HG03097 (cell line): ENCODE data around the gene PIK3CA.
"Not testable (repeated sequence)": the region's sequence is repeated elsewhere in the genome, so short reads cannot be mapped to it uniquely, and the experiment has no call there.

Experiments used
- ATAC-seq: cut with Tn5 transposase; IDR thresholded peaks from one replicate; pipeline ENCODE4 v1.9.1; 2021; ENCODE audit not compliant: unreplicated experiment, low FRiP score

Gene PIK3CA

DNA sequence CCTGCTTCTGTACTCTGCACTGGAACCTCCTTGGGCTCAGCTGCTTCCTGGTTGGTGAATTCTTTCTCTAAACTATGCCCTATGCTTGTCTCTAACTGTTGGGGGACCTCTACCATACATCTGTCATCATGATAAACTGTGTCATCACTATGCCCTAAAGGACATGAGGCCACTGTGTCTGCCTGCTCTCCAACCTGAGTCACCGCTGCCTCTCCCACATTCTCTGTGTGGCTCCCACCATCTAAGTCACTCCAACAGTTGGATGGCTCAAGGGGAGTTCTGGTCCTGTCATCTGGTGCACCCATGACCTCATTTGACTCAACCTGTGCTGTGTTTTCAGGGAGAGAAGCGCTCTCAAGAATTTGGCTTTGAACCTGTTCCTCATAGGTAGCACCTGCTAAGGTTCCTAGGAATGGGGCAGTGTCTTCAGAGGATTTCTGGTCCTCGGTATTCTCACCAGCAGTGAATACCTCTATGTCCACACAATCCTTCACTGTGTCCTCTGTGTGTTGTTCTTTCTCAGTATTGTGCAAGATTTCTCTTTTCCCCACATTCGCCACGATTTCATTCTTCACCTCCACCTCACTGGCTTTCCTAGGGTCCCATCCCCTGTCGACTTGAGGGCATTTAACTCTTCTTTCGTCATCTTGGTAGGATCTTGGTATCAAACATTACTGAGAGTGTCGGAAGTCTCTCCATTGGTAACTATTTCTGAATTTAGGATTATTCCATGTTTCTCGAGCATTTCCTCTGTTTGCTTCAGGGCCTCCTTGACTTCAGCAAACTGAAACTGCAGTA lies 112.0 kb downstream of the PIK3CA start:
- ATAC-seq = not testable (repeated sequence)

DNA sequence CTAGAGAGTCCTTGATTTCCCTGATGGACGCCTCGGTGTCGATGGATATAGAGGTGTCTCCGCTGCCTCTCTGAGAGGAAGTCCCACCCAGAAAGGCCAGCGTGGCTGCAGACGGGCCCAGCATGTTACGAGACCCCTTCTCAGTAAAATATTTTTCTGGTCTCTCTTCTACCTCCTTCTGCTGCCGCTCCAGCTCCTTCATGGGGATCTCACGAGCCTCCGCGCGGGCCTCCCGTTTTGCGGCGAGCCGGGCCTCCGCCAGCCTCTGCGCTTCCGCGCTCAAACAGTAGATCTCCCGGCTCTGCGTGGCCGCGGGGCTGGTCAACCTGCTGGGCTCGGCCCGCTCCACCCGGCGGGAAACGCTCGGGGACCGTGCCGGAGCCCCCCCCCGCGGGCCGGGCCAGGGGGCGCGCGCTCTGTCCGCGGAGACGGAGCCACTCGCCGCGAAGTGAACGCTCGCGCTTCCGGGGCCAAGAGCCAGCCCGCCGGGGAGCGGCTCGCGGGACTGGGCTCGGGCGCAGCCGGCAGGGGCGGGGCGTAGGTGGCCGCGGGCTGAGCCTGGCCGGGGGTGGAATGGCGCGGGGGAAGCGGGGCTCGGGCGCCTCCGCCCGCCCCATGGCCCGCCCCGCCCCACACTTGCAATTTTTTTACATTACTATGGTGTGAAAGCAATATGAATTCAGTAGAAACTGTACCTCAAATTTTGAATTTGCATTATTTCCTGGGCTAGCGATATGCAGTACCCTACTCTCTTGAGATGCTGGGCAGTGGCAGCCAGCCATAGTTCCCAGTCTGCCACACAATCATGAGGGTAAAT lies 113.0 kb downstream of the PIK3CA start:
- peak; percentile 91 for ATAC-seq

DNA sequence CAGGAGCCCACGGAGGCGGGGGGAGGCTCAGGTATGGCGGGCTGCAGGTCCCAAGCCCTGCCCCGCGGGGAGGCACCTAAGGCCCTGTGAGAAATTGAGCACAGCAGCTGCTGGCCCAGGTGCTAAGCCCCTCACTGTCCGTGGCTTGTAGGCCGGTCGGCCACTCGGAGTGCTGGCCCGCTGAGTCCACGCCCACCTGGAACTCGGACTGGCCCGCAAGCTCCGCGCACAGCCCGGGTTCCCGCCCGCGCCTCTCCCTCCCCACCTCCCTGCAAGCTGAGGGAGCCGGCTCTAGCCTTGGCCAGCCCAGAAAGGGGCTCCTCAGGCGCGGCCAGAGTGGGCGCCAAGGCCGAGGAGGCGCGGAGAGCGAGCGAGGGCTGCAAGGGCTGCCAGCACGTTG lies 115.0 kb downstream of the PIK3CA start:
- ATAC-seq = no peak

GRCh38 chr3:179264449-179264848 lies 116.3 kb downstream of the PIK3CA start:
- no peak for ATAC-seq

DNA sequence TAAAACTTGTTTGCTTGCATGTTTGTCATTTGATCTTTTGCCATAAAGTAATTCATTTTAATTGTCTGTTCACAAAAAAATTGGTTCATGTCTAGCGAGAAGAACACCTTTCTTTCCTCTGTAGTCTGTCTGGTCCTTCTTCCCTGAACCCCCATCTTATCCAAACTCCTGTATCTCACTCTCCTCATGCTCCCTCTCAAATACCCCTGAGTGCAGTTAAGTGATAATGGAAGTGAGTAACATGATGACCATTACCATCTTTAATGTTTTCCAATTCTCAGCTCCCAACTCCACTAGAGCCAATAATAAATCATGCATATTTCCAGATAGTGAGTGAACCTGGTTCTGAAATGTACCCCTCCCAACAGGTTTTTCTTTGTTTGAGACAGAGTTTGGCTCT lies 116.9 kb downstream of the PIK3CA start:
- ATAC-seq = no peak

DNA sequence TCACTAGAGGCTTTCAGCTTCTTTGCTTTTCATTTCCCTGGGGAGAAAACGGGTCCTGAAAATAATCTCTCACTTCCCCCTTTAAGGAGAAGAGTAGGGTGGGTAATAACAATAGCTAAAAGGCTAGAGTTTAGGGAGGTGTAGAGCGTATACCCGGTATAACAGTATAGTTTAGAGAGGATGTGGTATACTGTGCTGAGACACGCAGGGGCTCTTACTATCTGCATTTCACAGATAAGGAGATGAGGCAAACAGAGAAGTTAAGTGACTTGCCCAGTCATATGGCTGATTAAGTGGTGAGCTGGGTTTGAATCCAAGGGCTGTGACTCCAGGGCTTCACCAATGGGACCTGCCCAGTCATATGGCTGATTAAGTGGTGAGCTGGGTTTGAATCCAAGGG lies 117.7 kb downstream of the PIK3CA start:
- no peak for ATAC-seq

DNA sequence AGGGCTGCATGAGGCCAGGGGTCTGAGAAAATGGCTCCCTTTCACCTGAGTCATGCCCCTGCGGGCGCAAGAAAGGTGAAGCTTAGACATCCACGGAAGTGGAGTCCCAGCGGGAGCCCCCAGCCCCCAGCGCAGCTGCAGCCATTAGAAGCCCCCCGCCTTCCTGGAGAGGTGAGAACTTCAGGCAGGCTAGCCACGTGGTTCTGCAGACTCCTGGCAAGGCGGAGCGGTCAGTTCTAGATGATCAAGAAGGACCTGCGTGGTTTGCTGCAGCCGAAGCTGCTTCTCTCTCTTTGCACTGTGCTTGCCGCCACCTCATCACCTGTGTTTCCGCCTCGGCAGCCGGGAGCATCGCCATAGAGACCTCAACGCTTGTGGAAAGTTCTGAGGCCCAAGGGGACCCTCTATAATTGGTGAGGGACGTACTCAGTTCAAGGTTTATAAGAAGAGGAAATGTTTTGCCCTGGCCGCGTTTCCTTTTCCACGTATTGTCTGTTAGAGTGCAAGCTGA lies 118.6 kb downstream of the PIK3CA start:
- ATAC-seq = no peak

- no peak for ATAC-seq
These were observed 120.4 kb downstream of the PIK3CA start for GRCh38 chr3:179268400-179269051.

GRCh38 chr3:179269152-179269707 lies 121.1 kb downstream of the PIK3CA start:
- no peak for ATAC-seq

DNA sequence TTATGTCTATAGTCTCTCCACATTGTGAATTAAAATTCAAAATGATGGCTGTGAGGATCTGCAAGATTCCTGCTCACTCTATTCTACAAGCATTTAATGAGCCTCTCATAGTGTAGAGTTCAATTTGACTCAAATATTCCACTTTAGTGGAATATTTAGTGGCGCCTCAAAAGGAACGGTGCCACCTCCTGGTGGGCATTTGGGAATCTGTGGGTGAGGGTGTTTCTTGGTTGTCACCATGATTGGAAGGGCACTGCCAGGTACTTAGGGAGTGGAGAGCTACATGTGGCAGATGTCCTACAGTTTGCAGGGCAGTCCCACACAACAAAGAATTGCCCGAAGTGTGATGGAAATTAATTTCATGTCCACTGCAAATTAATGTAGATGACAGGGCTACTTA lies 124.2 kb downstream of the PIK3CA start:
- no peak for ATAC-seq

DNA sequence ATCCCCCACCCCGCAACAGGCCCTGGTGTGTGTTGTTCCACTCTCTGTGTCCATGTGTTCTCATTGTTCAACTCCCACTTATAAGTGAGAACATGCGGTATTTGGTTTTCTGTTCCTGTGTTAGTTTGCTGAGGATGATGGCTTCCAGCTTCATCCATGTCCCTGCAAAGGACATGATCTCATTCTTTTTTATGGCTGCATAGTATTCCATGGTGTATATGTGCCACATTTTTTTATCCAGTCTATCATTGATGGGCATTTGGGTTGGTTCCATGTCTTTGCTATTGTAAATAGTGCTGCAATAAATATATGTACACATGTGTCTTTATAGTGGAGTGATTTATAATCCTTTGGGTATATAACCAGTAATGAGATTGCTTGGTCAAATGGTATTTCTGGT lies 126.3 kb downstream of the PIK3CA start:
- ATAC-seq = not testable (repeated sequence)

DNA sequence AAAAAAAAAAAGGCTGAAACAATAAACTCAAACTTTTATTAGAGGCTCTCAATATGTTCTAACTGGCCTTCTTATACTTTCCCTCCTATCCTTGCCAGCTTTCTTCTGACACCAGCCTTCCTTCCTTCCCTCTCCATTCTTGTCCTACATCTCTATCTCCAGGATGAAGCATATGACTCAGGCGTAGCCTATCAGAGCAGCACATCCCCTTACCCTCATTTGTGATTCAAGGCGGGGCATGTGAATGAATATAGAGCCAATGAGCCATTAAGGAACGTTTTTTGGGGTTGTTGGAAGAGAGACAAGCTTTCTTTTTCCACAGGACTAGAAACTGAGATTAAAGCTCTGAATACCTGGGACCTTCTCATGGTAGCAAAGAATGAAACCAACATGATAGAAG lies 127.8 kb downstream of the PIK3CA start:
- no peak for ATAC-seq

GRCh38 chr3:179276743-179277142 lies 128.6 kb downstream of the PIK3CA start:
- ATAC-seq = no peak

GRCh38 chr3:179278151-179278550 lies 130.0 kb downstream of the PIK3CA start:
- no peak for ATAC-seq

- no peak for ATAC-seq
These were observed 131.0 kb downstream of the PIK3CA start for GRCh38 chr3:179278932-179279693.

DNA sequence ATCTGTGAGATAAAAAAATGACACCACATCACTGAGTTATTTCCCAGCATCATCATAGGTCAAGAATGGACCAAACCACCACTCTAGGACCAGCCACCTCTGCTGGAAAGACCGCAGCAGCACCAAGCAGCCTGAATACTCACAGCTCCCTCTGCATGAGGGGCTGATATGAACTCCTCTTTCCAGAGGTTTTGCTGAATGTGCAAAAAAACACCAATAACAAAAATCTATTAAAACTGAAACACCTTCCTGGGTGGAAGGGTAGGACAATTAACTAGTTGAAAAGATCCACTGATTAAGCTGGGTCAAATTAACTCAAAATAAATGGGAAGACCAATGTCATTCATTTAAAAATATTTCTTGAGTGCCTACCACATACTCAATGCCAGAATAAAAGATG lies 131.7 kb downstream of the PIK3CA start:
- ATAC-seq = no peak

GRCh38 chr3:179281825-179282224 lies 133.7 kb downstream of the PIK3CA start:
- no peak for ATAC-seq

- no peak for ATAC-seq
These were observed 138.2 kb downstream of the PIK3CA start for GRCh38 chr3:179286331-179286730.

DNA sequence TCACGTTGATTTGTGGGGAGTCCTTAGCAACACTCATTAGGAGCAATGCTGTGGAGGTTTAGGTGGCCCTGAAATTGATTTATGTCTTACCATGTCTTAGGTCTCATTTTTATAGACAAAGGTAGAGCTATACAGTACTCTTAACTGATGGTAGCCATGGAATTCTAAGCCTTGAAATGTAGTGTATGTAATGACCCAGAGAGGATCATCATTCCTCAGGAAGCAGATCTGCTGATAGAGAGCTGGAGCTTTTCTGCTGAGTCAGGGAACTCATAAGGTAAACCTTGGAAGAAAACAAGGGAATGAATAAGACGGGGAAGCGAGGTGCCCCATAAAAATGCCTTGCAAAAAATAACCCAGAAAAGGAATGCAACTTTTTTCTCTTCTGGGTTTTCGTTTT lies 140.7 kb downstream of the PIK3CA start:
- ATAC-seq = no peak

- ATAC-seq = no peak
These were observed 141.1 kb downstream of the PIK3CA start for GRCh38 chr3:179289295-179289694.
